ENCODE measurements around the gene ENGASE.
A peak's percentile ranks its signal among the peaks of the same experiment; 100 is the strongest.
"Not testable (repeated sequence)": the region's sequence is repeated elsewhere in the genome, so short reads cannot be mapped to it uniquely, and the experiment has no call there.

ENGASE gene

GRCh38 chr17:79072544-79072943 is 2.1 kb upstream of the ENGASE start:
- no peak overlapping the region for H3K4ac ChIP-seq (ENCODE audit: low read depth, low read length)

GRCh38 chr17:79073016-79073705 is 1.5 kb upstream of the ENGASE start:
- H4K5ac ChIP-seq (ENCODE audit: low read length) = no peak overlapping the region
- H4K8ac ChIP-seq (ENCODE audit: low read depth, low read length) = no peak overlapping the region
- no peaks in the 10 kb centered on the region for H3K79me1 ChIP-seq (ENCODE audit: low read length)
- H3K27ac ChIP-seq (ENCODE audit: low read depth, low read length) = no peak overlapping the region
- H2BK15ac ChIP-seq (replicated peaks; ENCODE audit: low read depth) = no peak overlapping the region
- no peak for DNase-seq
- no peak overlapping the region for H3K4me2 ChIP-seq (ENCODE audit: low read length)
- H3K4ac ChIP-seq (ENCODE audit: low read depth, low read length) = no peak overlapping the region
- no CpG with 5 or more reads among the region's 8 CpGs for WGBS (ENCODE audit: extremely low coverage, insufficient coverage, low lambda C conversion rate)
- H2AK5ac ChIP-seq (ENCODE audit: low read length) = no peak overlapping the region
- H2BK120ac ChIP-seq (ENCODE audit: low read depth, low read length) = no peak overlapping the region
- H3K27me3 ChIP-seq (ENCODE audit: insufficient read depth, low read length, poor library complexity) = no peaks in the 10 kb centered on the region
- H3K18ac ChIP-seq (ENCODE audit: low read length) = no peak overlapping the region
- H3K79me2 ChIP-seq (ENCODE audit: control insufficient read depth, insufficient read depth, low read length) = no peaks in the 10 kb centered on the region
- H3K9ac ChIP-seq (ENCODE audit: low read length) = no peak overlapping the region
- H3K4me1 ChIP-seq (ENCODE audit: control insufficient read depth, low read depth, low read length) = peaks cover 4% of the 10 kb centered on the region
- no peak overlapping the region for H3K4me3 ChIP-seq (ENCODE audit: low read length)
- no peak overlapping the region for H3K23ac ChIP-seq (ENCODE audit: low read length)
- H3K56ac ChIP-seq (ENCODE audit: low read length) = no peak overlapping the region
- H3K36me3 ChIP-seq (ENCODE audit: control insufficient read depth, insufficient read depth, low read length) = no peaks in the 10 kb centered on the region
- no peak overlapping the region for H2BK5ac ChIP-seq (ENCODE audit: low read length)

More at GRCh38 chr17:79072544-79072943, 2.1 kb upstream of the ENGASE start:
- H3K27ac ChIP-seq (ENCODE audit: low read depth, low read length) = no peak overlapping the region
- no peak for DNase-seq
- no peak overlapping the region for H4K5ac ChIP-seq (ENCODE audit: low read length)
- H3K36me3 ChIP-seq (ENCODE audit: control insufficient read depth, insufficient read depth, low read length) = no peaks in the 10 kb centered on the region
- H3K18ac ChIP-seq (ENCODE audit: low read length) = no peak overlapping the region
- H3K9ac ChIP-seq (ENCODE audit: low read length) = no peak overlapping the region
- H2BK5ac ChIP-seq (ENCODE audit: low read length) = no peak overlapping the region
- H3K23ac ChIP-seq (ENCODE audit: low read length) = no peak overlapping the region
- WGBS (ENCODE audit: extremely low coverage, insufficient coverage, low lambda C conversion rate) = no CpG with 5 or more reads among the region's 10 CpGs
- H3K27me3 ChIP-seq (ENCODE audit: insufficient read depth, low read length, poor library complexity) = no peaks in the 10 kb centered on the region
- peak overlapping the region; percentile 25 for H3K56ac ChIP-seq (ENCODE audit: low read length)
- H3K4me3 ChIP-seq (ENCODE audit: low read length) = no peak overlapping the region
- no peak overlapping the region for H3K4me2 ChIP-seq (ENCODE audit: low read length)
- peaks cover 4% of the 10 kb centered on the region for H3K4me1 ChIP-seq (ENCODE audit: control insufficient read depth, low read depth, low read length)
- no peak overlapping the region for H2BK15ac ChIP-seq (replicated peaks; ENCODE audit: low read depth)
- no peak overlapping the region for H2BK120ac ChIP-seq (ENCODE audit: low read depth, low read length)
- H4K8ac ChIP-seq (ENCODE audit: low read depth, low read length) = no peak overlapping the region
- H3K79me2 ChIP-seq (ENCODE audit: control insufficient read depth, insufficient read depth, low read length) = no peaks in the 10 kb centered on the region
- H2AK5ac ChIP-seq (ENCODE audit: low read length) = no peak overlapping the region
- H3K79me1 ChIP-seq (ENCODE audit: low read length) = no peaks in the 10 kb centered on the region

GRCh38 chr17:79073706-79074088 is 927 bp upstream of the ENGASE start:
- no CpG with 5 or more reads among the region's 6 CpGs for WGBS (ENCODE audit: extremely low coverage, insufficient coverage, low lambda C conversion rate)
- H2AK5ac ChIP-seq (ENCODE audit: low read length) = no peak overlapping the region
- no peak overlapping the region for H2BK120ac ChIP-seq (ENCODE audit: low read depth, low read length)
- H3K9ac ChIP-seq (ENCODE audit: low read length) = no peak overlapping the region
- DNase-seq = no peak
- no peak overlapping the region for H2BK5ac ChIP-seq (ENCODE audit: low read length)
- no peaks in the 10 kb centered on the region for H3K36me3 ChIP-seq (ENCODE audit: control insufficient read depth, insufficient read depth, low read length)
- no peak overlapping the region for H4K5ac ChIP-seq (ENCODE audit: low read length)
- no peaks in the 10 kb centered on the region for H3K79me2 ChIP-seq (ENCODE audit: control insufficient read depth, insufficient read depth, low read length)
- no peaks in the 10 kb centered on the region for H3K79me1 ChIP-seq (ENCODE audit: low read length)
- no peak overlapping the region for H3K18ac ChIP-seq (ENCODE audit: low read length)
- peaks cover 4% of the 10 kb centered on the region for H3K4me1 ChIP-seq (ENCODE audit: control insufficient read depth, low read depth, low read length)
- H3K23ac ChIP-seq (ENCODE audit: low read length) = no peak overlapping the region
- H3K56ac ChIP-seq (ENCODE audit: low read length) = no peak overlapping the region
- no peak overlapping the region for H3K27ac ChIP-seq (ENCODE audit: low read depth, low read length)
- H3K4ac ChIP-seq (ENCODE audit: low read depth, low read length) = no peak overlapping the region
- H3K27me3 ChIP-seq (ENCODE audit: insufficient read depth, low read length, poor library complexity) = no peaks in the 10 kb centered on the region
- H3K4me3 ChIP-seq (ENCODE audit: low read length) = no peak overlapping the region
- H4K8ac ChIP-seq (ENCODE audit: low read depth, low read length) = no peak overlapping the region
- H3K4me2 ChIP-seq (ENCODE audit: low read length) = no peak overlapping the region
- no peak overlapping the region for H2BK15ac ChIP-seq (replicated peaks; ENCODE audit: low read depth)

DNA sequence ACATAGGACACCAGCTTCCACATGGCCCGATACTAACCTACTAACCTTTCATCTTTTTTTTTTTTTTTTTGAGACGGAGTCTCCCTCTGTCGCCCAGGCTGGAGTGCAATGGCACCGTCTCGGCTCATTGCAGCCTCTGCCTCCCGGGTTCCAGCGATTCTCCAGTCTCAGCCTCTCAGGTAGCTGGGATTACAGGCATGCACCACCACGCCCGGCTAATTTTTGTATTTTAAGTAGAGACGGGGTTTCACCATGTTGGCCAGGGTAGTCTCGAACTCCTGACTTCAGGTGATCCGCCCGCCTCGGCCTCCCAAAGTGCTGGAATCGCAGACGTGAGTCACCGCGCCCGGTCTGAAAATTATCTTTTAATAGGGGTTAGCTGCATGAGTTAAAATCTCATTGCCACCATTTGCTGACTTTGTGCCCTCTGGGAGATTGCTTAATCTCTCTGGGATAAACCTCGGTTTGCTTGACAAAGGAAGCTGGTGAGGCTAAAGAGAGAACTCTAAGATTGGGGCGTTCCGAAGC is 439 bp upstream of the ENGASE start:
- H3K4me1 ChIP-seq (ENCODE audit: control insufficient read depth, low read depth, low read length); H2BK120ac ChIP-seq (ENCODE audit: low read depth, low read length); H4K5ac ChIP-seq (ENCODE audit: low read length); H2AK5ac ChIP-seq (ENCODE audit: low read length); H3K36me3 ChIP-seq (ENCODE audit: control insufficient read depth, insufficient read depth, low read length); H2BK15ac ChIP-seq (replicated peaks; ENCODE audit: low read depth); H3K9ac ChIP-seq (ENCODE audit: low read length); H3K79me1 ChIP-seq (ENCODE audit: low read length); DNase-seq; H3K4me2 ChIP-seq (ENCODE audit: low read length); H3K18ac ChIP-seq (ENCODE audit: low read length); H3K23ac ChIP-seq (ENCODE audit: low read length); H3K27me3 ChIP-seq (ENCODE audit: insufficient read depth, low read length, poor library complexity); H2BK5ac ChIP-seq (ENCODE audit: low read length); H3K27ac ChIP-seq (ENCODE audit: low read depth, low read length); H3K79me2 ChIP-seq (ENCODE audit: control insufficient read depth, insufficient read depth, low read length); H4K8ac ChIP-seq (ENCODE audit: low read depth, low read length); H3K4me3 ChIP-seq (ENCODE audit: low read length): not testable (repeated sequence)
- WGBS (ENCODE audit: extremely low coverage, insufficient coverage, low lambda C conversion rate) = no CpG with 5 or more reads among the region's 22 CpGs
- peak overlapping the region; percentile 44 for H3K4ac ChIP-seq (ENCODE audit: low read depth, low read length)
- H3K56ac ChIP-seq (ENCODE audit: low read length) = peak overlapping the region; percentile 22

DNA sequence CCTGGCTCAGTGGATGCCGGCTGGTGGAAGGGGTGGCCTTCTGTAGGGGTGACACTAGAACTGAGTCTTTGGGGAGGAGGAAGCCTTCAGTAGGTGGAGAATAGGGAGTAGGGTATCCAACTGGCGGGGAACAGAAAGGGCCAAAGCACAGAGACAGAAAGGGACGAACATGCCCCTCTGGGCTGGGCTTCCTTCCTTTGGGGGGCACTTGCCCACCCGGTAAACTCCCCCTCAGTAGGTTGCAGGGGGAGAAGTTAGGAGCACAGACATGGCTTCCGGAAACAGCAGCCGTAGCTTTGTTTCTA is 774 bp downstream of the ENGASE start:
- H3K36me3 ChIP-seq (ENCODE audit: control insufficient read depth, insufficient read depth, low read length) = no peaks in the 10 kb centered on the region
- no peak overlapping the region for H3K18ac ChIP-seq (ENCODE audit: low read length)
- H2BK5ac ChIP-seq (ENCODE audit: low read length) = no peak overlapping the region
- H3K4ac ChIP-seq (ENCODE audit: low read depth, low read length) = no peak overlapping the region
- H3K4me1 ChIP-seq (ENCODE audit: control insufficient read depth, low read depth, low read length) = peaks cover 4% of the 10 kb centered on the region
- H3K79me2 ChIP-seq (ENCODE audit: control insufficient read depth, insufficient read depth, low read length) = no peaks in the 10 kb centered on the region
- H3K23ac ChIP-seq (ENCODE audit: low read length) = no peak overlapping the region
- no peak overlapping the region for H2BK15ac ChIP-seq (replicated peaks; ENCODE audit: low read depth)
- H4K5ac ChIP-seq (ENCODE audit: low read length) = no peak overlapping the region
- peak overlapping the region; percentile 73 for H3K56ac ChIP-seq (ENCODE audit: low read length)
- H3K9ac ChIP-seq (ENCODE audit: low read length) = peak overlapping the region; percentile 74
- no peaks in the 10 kb centered on the region for H3K27me3 ChIP-seq (ENCODE audit: insufficient read depth, low read length, poor library complexity)
- DNase-seq = no peak
- H3K4me2 ChIP-seq (ENCODE audit: low read length) = peak overlapping the region; percentile 59
- peak overlapping the region; percentile 44 for H3K4me3 ChIP-seq (ENCODE audit: low read length)
- H4K8ac ChIP-seq (ENCODE audit: low read depth, low read length) = no peak overlapping the region
- H2AK5ac ChIP-seq (ENCODE audit: low read length) = no peak overlapping the region
- WGBS (ENCODE audit: extremely low coverage, insufficient coverage, low lambda C conversion rate) = no CpG with 5 or more reads among the region's 6 CpGs
- no peak overlapping the region for H3K27ac ChIP-seq (ENCODE audit: low read depth, low read length)
- H2BK120ac ChIP-seq (ENCODE audit: low read depth, low read length) = no peak overlapping the region
- no peaks in the 10 kb centered on the region for H3K79me1 ChIP-seq (ENCODE audit: low read length)

- Histone ChIP-seq H4K8ac (ENCODE audit: low read depth, low read length) (no peak overlapping the region), H3K4me3 (ENCODE audit: low read length) (no peak overlapping the region), H3K27ac (ENCODE audit: low read depth, low read length) (no peak overlapping the region), H3K23ac (ENCODE audit: low read length) (no peak overlapping the region), H4K5ac (ENCODE audit: low read length) (no peak overlapping the region), H2BK5ac (ENCODE audit: low read length) (no peak overlapping the region), H3K4me2 (ENCODE audit: low read length) (no peak overlapping the region), H2BK120ac (ENCODE audit: low read depth, low read length) (no peak overlapping the region), H3K18ac (ENCODE audit: low read length) (no peak overlapping the region), H3K56ac (ENCODE audit: low read length) (peak overlapping the region; percentile 73), H2BK15ac (replicated peaks; ENCODE audit: low read depth) (no peak overlapping the region), H3K4ac (ENCODE audit: low read depth, low read length) (no peak overlapping the region), H3K27me3 (ENCODE audit: insufficient read depth, low read length, poor library complexity) (no peaks in the 10 kb centered on the region), H3K79me2 (ENCODE audit: control insufficient read depth, insufficient read depth, low read length) (no peaks in the 10 kb centered on the region), H3K4me1 (ENCODE audit: control insufficient read depth, low read depth, low read length) (peaks cover 4% of the 10 kb centered on the region), H3K79me1 (ENCODE audit: low read length) (no peaks in the 10 kb centered on the region), H3K9ac (ENCODE audit: low read length) (no peak overlapping the region), H3K36me3 (ENCODE audit: control insufficient read depth, insufficient read depth, low read length) (no peaks in the 10 kb centered on the region), H2AK5ac (ENCODE audit: low read length) (no peak overlapping the region)
- no CpG with 5 or more reads among the region's 9 CpGs for WGBS (ENCODE audit: extremely low coverage, insufficient coverage, low lambda C conversion rate)
- no peak for DNase-seq
Measured at GRCh38 chr17:79075861-79076406, 1.3 kb downstream of the ENGASE start.

Measured in mesendoderm (in vitro differentiated cells).